HL-60/S4 treated with retinoic acid at 250 ng/mL for 4 days and 3 days (cell line): ENCODE data around the gene CDH4.

Source experiments
- in situ Hi-C: fragments of 300-500 bp; cut with MboI; formaldehyde crosslinking; loops from 2 replicates; pipeline ENCODE4 v1.7.0; 2022; ENCODE audit warnings: low sequenced_read_pairs

CDH4 gene

DNA sequence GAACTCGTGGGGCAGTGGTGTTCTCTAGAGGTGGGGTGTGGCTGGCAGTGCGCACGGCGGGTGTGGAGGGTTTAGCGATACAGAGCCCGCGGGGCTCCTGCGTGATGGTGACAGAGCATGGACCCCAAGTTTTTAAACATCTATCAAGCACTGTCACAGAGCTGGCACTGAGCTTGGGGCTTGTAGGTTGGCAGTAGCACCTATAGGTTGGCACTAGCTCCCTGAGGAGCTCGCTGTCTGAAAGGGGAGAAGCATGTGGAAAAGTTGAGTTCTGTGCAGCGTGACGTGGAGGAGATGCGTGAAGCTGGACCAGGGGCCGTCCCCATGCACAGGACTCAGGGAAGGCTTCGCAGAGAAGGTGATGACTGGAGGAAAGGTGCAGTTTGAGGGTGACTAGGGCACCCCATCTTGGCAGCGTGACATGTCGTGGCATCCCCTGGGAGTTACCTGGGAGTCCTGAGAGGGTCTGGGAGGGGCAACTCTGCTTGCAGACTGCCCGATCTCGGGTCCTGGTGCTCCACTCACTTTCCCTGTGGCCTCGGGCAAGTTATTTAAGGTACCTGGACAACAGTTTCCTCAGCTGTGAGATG is 122.0 kb downstream of the CDH4 start:
- in situ Hi-C loops, result no loop called here

DNA sequence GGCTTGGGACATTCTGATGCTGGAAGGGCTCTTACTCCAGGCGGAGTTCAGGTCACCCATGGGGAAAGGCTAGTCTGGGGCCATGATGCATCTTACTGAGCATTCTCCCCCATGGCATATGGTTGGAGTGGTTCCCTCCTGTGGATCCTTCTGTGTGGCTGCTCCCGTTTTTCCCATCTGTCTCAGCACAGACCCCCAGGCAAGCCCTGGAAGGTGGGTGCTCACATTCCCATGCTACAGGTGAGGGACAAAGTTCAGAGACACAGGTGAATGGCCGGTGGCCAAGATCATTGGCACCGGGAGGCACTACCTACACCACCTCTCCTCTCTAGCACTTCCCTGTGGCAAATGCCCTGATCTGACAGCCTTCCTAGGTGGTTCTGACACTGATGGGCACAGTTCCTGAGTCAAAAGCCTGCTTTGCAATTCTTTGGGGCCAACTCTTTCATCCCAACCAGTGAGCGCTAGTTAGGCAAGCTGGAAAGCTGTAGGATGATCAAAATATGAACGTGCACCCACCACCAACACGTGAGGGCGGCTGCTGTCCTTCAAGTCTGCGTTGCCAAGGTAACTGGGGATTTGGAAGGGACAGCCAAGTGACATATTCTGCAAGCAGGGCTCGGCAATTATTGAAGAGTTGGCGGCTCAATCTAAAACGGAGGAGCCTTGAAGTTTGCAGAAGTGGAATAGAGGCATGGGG is 124.6 kb downstream of the CDH4 start:
- in situ Hi-C loops, result no loop called here

DNA sequence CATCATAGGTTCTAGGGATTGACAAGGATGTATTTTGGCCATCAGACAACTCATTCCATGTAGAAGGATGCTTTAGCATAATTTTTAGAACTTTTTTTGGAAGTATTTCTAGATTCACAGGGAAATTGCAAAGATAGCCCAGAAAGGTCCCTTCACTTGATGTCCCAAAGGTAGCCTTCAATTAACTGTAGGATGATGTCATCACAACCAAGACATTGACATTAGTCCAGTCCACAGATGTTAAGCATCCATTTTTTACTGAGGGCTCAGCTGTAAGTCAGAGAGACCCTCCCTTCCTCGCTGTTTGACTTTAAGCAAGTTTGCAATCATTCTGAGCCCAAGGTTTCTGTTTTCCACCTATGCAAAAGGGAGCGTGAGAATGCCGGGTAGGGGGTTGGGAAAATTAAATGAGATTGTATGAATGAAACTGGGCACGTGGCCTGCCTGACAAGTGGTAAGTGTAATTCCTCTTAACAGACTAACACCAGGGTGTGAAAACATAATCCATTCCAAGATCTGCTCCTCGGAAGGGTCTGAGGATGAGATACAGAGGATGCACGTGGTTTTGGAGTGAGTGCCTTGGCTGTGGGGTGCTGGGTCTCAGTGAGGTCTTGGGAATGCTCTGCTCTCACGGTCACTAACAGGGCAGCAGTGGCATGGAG is 126.8 kb downstream of the CDH4 start:
- in situ Hi-C loops, result no loop called here

DNA sequence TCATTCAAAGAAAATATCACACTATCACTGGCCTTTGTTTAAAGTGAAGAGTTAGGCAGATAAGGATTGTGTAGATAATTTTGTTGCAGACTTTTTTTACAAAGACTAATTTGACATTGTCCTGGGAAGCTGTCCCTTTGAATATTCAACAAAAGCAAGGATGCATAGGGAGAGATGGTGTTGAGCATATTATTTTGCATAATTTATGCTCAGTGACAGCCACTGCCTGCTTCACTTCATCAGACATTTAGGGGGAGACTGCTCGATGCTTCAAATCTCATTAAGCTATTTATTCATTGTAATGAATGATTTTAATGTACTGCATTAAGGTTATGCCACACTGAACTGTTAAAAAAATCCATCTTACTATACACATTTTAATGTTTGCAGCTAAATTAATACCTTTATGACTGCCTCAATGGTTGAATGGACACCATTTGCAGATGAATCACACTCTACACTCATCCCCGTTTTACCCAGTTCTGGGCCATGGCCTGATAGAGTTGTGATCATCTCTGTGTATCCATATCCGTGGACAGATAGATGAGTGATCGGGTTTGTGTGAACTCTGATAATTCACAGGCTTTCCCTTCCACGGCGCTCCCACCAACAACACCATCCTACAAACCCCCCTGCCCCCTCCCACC is 128.0 kb downstream of the CDH4 start:
- in situ Hi-C loops, result no loop called here

DNA sequence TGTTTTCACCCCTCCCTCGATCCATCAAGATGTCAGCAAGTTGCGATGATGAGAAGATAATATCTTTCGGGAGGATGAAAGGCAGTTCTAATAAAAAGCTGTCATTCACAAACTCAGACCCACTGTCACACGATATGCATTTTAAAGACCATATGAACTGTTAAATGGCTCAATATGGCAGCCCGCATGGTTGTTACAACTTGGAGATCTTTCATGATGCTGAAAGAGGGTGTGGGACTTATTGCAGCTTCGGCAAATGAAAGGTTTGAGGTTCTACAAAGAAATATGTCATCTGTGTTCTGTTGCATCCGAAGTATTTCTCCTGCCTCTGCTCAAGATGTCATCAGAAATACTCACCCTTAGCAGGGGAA is 128.5 kb downstream of the CDH4 start:
- in situ Hi-C loops, result no loop called here

DNA sequence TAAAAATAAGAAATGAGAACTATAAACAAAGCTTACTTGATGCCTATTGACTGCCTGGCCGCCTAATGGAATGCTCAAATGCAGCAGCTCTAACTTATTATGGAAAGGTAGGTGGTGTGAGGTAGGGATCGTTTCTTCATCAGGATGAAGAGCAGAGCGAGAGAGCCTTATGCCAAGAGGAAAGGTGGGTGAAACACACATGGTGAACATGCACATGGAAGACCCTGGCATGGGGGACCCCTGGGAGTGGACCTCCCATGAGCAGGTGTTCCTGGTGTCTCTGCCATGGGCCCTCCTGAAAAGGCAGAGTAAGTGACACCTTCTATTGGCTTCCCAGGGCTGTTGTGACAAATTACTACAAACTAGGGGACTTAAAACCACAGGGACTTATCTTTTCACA is 130.1 kb downstream of the CDH4 start:
- in situ Hi-C loops, result no loop called here

DNA sequence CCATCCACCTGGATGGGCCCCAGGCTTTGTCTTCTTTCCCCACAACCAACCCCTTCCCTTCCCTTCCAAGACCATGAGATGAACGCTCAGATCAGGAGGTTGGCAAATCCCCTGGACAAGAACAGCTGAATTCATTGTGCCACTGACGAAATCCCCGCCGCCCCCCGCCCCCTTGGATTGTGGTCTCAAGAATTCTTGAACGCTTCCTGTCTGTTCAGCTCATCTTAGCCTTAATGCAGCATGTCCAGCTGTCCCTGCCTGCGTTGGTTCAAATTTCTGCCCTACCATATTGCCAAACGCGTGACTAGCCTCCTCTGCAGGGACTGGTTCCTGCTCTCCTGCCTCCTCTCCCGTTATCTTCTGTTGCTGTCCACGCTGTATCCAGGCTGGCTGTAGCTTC is 133.2 kb downstream of the CDH4 start:
- in situ Hi-C loops, result no loop called here

DNA sequence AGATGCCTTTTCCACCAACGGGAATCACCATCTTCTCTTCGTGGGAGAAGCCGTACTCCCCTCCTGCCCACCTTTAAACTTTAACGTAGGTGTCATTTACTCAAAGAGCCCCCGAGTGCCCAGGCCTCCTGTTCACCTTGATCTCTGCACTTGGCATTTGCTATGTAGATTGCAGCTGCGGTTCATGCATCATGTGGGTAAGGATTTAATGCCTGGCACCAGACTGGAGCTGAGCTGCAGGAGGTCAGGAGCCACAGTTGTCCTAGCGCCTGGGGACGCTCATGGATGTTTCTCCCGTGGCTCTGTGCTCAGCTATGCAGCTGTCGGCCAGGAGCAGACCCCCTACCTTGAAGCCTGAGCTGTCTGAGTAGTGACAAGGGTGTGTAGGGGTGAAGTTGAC is 133.7 kb downstream of the CDH4 start:
- in situ Hi-C loops, result no loop called here

DNA sequence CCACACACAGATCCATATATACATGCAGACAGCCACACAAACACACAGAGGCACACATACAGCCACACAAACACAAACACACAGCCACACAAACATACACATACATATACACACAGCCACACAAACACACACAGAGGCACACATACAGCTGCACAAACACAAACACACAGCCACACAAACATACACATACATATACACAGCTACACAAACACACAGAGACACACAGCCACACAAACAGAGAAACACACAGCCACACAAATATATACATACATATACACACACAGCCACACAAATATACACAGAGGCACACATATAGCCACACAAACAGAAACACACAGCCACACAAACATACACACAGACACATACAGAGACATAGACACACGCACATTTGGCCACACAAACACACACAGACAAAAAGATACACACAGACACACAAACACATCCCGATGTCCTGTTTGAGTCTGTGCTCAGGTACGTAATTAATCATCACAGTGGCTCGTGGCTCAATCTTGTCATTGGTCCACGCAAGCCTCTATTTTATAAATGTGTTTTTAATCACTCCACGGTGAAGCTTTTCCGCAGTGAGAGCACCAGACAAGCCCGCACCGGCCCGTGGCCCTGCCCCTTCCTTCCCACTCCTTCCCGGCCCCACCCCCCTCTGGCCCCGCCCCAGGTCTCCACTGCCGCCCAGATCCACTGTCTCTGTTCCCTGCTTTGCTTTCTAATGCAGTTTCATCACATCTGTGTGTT is 135.3 kb downstream of the CDH4 start:
- in situ Hi-C loops, result no loop called here

DNA sequence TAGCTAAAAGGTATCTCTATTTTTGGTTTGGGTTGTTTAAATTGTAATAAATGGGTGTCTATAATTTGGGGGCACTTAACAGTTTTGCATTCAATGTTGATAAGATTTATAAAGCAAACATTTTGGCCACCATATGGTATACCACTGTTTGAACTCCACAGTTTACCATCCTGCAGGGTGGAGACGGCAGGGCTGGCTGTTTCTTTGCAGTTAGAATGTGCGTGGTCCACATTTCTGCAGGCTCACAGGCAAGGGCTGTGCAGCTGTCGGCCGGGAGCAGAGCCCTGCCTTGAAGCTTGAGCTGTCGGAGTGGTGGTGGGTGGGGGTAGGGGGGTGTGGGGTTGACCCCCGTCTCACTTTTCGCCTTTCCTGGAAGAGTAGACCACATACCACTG is 135.9 kb downstream of the CDH4 start:
- in situ Hi-C loops, result no loop called here

DNA sequence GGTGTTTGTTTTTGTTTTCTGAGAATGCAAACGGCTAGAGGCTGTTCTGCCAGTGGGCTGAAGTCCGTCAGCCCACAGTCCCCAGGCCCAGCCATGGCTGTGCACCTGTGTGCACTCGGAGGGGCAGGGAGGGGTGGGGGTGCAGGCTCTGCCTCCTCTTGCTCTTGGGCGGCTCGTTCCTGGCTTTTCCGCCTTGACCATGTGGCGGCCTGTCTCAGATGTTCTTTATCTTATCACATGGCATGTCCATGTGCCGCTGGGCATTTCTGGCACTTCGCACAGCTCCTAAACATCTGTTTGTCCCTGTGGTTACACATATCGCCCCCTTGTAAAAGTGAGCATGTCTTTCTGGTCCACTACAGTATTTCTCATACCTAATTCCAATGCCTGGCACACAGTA is 137.0 kb downstream of the CDH4 start:
- in situ Hi-C loops, result no loop called here

DNA sequence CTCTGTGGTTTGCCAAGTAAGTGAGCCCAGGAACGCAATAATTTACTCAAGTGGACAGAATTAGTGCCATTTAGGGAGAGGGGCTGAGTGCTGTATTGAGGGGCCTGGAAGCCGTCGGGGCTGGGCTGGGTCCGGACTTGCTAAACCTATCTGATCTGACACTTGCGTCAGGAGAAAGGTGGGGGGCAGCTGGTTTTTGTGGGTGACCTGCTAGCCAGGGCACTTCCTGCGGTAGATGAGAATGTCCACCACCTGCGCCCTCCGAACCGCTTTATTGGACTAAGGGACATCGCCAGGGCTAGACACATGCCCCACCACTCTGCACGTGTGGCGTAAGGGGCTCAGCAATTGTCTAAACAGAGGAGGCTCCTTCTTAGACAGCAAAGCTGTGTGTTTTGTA is 139.1 kb downstream of the CDH4 start:
- in situ Hi-C loops, result no loop called here

DNA sequence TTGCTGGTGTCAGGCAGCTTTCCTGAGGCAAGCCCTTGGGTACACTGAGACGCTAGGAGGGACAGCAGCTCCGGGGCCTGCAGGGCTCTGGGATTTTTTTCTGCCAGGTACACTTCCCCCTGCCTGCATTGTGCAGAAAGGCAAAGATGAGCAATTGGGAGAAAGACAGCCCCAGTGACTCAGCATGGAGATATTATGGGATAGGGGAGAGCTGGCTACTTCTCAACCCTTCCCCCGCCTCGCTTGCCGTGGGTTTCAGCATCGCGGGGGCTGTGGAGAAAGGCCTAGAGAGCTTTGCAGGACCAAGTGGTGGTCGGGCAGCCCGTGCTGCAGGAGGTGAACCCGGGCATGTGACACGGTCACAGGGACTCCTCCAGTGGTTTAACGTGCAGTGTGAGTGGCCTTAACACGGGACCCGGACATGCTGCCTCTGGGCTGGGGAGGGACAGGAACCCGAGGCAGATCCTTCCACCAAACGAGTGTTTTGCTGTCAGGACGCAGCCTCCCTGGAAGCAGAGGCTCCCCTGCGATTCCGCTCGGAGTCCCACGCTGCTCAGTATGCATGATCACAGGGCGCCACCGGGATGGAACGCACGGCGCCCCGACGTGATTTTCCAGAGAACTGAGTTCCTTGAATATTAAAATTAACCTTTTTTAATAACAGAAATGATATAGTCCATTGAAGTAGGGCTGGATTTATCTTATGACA is 139.9 kb downstream of the CDH4 start:
- in situ Hi-C loops, result no loop called here

DNA sequence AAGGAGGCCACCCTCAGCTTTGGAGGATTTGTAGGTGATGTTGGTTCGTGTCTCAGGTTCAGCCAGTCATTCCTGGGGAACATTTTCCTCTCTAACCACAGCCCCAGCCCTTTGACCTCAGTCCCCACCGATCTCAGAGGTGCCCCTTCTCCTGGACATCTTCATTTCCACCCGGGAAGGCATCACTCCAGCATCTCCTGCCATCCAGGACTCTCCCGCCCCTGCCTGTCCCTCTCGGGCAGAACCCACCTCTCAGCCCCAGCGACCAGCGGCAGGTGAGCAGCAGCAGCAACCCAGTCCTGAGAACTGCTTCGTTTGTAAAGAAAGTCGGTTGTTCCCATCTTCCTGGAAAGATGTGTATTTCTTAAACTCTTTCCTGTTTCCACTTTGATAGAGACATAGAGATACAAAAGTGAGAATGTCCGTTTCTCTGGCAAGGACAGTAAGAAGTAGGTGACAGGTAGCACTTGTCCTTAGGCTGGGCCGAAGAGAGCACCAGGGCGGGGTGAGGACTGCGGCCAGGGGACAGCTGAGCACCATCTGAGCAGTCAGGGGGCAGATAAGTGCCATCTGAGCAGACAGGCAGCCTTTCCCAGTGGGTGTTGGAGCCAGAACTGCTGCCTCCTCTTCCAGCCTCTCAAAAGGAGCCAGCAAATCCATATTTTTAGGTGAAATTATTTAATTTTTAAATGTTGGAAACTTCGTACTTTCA is 142.2 kb downstream of the CDH4 start:
- in situ Hi-C loops, result no loop called here

DNA sequence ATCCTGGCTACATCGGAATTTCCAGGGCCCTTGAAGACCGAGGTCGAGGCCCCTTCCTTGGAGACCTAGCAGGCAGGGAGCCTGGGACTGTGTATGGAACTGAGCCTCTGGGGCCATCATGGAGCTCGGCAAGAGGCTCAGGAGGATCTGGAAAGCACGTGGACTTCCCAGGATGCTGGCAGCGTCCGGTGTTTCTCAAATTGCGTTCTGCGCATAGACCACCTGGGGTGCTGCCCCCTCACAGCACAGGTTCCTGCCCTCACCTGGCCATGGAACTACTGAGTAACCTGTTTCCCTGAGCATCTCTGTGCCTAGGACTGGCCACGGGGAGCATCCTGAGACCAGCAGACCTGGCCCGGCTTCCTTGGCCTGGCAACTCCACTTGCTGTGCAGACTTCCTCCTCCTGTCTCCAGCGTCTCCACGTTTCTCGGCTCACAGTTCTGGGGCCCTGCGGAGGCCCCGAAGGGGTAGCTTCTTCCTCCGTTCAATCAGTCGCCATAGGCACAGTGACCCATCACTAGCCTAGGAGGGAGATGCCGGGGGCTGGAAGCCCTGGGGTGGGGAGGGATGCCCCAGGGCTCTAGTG is 144.3 kb downstream of the CDH4 start:
- in situ Hi-C loops, result no loop called here

DNA sequence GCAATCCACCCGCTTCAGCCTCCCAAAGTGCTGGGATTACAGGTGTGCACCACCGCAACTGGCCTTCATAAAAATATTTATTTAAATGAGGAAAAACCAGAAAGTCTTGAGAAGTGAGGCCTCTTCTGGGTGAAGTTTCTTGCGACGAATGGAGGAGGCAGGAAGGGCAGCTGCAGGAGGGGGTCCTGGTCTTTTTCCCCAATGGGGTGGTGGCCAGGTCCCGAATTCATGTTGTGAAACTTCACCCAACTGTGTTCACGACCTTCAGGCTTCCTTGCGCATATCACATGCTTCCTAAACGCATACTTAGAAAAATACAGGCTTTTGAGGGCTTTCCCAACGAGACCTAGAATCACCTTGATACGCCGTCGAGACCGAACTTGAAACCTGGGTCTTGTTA is 145.1 kb downstream of the CDH4 start:
- in situ Hi-C loops, result no loop called here

DNA sequence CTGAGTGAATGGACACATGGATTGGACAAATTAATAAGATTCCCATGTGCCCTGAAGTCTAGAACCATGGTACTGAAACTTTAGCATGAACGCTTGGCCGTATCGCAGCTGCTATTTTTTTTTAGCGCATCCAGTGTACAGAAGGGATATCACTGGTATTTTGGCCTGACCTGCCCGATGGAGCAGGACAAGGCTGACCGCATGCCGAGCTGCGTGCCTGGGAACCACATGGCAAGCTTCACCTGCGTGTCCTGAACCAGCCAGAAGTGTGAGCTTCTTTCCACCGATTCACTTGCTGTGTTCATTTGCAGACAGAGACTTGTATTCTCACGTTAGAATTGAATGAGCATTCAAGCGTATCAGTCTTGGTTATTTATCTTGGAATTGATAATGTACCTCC is 145.7 kb downstream of the CDH4 start:
- in situ Hi-C loops, result no loop called here

DNA sequence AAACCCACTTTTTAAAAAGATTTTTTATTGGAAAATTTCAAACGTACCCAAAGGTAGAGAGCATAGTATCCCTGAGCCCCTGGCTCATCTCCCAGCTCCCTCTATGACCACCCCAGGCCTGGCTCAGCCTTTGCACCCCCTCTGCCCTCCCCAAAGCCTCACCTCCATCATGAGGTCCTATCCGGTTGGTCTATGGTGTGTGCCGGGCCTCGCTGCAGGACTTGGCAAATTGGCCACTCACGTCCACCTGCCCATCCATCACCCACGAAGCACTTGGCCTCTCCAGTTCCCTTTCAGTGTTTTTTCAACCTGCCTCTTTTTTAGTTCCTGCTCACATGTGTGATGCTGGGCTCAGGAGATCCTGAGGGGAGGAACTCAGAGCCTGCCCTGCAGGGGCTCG is 147.4 kb downstream of the CDH4 start:
- in situ Hi-C loops, result no loop called here

DNA sequence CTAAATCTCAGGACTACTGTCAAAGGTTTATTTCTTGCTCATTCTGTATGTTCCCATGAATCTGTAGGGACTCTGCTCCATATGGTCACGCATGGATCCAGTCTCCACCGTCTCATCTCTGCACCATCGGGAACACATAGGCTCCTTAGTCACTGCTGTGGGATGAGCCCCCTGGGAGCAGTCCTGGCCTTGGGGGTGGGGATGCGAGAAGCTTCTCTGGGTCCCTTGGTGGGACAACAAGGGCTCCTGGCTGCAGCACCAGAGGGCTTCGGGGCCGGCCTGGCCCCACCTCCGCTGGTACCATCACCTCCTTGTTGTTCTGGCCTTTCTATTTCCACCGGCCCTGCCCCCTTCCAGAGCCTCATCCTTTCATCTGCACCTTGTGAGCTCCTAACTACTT is 148.4 kb downstream of the CDH4 start:
- in situ Hi-C loops, result no loop called here

DNA sequence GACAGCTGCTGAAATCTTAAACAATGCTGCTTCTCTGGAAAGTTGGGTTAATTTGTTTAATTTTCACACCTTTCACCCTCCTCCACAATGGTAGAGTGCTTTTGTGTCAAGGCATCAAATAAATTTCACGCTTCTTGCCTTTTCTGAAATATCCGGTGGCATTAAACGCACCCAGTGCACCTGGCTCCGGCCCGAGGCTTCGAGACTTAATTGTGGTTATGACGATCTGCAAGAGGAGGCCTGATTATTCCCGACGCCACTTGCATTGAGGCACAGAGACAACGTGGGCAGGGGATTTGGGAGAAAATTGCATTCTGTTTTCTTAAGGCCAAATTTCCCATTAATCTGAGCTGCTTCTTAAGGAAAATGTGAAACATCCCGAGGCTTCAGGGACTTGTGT is 152.2 kb downstream of the CDH4 start:
- in situ Hi-C loops, result no loop called here
